Endometrial microvascular endothelial cells (primary cell): Measurements from ENCODE around the gene SPECC1. TPM values are rescaled to one million over a fixed set of nuclear protein-coding genes. Genes with fewer than 3 reads are reported as not detected.
"Not testable (repeated sequence)": the region's sequence is repeated elsewhere in the genome, so short reads cannot be mapped to it uniquely, and the experiment has no call there.

ENCODE experiments used
- in situ Hi-C: cut with HindIII; loops from 2 replicates; pipeline ENCODE4 v1.10.0; 2017; ENCODE audit warnings: low sequenced_read_pairs, low pct_unique_long_range_greater_than_20kb; ENCODE audit errors: inconsistent ontology term
- total RNA-seq: library from RNA; depleted of rRNA; stranded (reverse); fragments of >200 nt; gene quantifications from one replicate; pipeline ENCODE4 v1.2.3, GENCODE V29; 2015; ENCODE audit errors: inconsistent ontology term

SPECC1 gene
- total RNA-seq, 1 donor from 2014 or later, result 15.1 TPM

DNA sequence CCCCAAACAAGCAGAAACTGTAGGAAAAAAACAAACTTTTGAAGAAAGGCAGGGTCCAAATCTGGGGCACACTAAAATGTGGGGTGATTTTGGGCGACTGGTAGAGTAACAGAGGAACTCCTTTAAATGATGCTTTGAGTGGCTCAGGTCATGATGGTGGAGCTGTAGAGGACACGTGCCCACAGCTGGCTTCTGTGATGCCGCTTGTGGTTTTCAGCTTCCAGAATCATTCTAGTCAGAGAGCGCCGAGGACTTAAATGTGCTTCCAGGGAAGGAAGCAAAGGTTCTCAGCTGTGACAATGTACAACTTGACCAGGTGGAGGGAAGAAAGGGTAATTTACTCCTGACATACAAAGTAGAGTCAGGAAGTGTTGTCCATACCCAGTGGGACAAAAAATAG, 295.8 kb downstream of the SPECC1 start:
- in situ Hi-C loops, result no loop called here

DNA sequence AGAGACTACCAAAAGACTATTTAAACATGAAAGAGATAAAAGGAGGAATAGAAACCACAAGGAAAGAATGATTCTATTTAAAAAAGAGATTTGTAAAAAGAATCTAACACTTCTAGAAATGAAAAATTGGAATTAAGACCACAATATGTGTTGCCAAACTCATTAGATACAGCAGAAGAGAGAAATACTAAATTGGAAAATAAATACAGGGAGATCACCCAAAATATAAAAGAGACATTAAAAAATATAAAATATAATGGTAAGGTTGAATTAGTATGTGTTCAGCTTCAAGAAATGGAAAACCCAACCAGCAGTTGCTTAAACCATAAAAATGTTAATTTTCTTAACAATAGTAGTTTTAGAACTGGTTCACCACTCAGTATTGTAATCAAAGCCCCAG, 297.8 kb downstream of the SPECC1 start:
- in situ Hi-C loops, result no loop called here

DNA sequence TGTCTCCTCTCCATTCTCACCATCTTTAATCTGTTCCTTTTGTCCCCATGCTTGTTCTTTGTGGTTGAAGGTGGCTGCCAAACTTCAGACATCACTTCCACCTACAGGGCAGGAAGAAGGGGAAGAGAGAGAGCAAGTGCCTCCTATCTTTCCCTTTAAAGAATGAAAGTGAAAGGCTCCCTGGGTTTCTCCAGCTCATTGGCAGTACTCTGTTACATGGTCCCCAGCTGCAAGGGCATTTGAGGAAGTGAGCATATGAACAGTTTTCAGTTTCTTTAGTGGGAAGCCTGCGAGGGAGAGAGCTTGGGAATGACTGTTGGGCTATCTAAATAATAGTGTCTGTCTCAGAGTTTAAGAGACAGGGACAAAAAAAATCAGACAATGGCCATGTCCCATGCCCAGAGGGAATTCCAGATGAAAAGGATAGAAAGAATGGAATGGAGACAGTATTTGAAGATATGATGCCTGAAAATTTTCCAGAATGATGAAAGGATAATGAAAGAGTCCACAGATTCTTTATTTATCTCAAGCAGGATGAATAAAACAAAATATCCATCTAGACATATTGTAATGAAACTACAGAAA, 298.3 kb downstream of the SPECC1 start:
- in situ Hi-C loops, result no loop called here

DNA sequence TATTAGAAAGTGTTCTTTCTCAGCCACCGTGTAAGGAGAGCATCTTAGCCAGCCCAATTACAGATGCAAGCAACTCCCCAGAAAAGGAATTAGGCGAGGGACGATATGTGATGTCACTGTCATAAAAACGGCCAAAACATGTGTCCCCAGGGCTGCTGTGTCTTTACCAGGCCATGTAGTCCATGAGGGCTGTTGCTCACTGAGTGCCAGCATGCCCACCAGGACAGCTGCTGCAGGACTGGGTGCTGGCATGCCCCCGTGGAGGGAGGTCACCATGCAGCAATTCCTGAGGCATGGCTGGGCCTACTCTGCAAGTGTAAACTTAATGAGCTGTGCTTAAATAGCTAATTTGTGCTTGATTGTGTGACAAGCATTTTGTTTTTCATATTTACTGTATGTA, 301.3 kb downstream of the SPECC1 start:
- in situ Hi-C loops, result no loop called here

DNA sequence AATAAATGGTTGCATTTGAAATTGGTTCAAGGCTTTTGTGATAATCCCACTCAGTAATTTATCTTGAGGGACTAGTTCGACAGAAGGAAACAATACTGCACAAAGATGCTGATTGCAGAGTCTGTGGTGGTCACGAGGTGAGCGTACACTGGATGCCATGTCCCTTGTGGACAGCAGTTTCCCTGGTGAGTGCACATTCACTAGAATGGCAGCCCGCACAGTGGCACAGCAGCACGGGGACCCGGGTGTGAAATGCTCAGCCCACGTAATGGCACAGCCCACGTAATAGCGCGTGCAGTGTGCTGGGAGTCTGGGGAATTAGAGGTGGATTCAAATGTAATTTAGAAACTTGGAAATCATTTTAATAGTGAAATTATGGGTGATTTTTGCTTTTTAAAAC, 304.1 kb downstream of the SPECC1 start:
- in situ Hi-C loops, result no loop called here

DNA sequence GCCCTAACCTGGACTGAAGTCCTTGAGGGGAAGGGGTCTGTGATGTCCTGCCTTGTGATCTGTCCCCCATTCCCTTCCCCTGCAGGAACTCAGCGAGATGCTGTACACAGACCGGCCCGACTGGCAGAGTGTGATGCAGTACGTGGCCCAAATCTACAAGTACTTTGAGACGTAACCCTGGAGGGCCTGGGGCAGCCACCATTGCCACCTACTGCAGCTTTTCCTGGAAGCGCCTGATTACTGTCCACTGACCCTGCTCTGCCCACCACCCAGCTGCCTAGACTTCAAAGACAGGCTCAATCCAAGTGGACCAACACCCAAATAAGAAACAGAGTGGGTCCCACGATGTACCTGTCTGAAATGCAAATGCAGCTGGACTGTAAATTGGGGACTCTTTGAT, 304.7 kb downstream of the SPECC1 start:
- in situ Hi-C loops, result no loop called here

DNA sequence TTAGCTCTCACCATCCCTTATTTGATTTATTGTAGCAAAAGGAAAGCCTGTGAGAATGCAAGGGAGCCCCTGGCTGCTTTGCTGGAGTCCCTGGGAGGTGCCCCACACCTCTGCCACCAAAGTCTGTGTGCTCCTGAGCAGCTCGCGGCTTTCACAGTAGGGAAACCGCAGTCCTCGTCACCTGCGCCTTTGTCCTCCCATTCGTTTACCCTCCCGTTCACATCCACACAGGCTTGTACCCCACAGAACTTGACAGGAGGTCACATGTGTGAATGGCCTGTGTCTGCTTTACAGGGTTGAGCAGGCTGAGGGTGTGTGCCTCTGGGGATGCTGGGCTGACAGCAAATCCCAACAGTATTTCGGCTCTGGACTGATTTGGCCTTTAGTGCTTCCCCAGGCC, 305.7 kb downstream of the SPECC1 start:
- in situ Hi-C loops, result no loop called here

DNA sequence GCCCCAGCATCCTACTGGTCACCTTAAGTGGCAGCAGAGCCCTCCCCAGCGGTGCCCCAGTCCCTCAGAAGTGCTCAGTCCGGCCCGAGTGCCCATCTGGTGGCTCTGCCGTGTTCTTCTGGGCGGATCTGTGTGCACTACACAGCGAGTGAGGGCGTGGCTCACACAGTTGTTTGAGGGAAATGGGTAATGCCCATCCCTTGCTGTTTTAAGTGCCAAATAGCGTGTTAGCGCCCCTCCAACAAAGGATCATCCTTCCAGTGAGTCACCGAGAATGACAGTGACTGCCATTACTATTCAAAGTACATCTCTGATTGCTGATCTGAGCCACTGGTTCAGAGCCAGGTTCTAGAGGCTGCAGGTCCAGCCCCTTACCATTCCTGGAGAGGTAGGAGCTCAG, 306.2 kb downstream of the SPECC1 start:
- in situ Hi-C loops, result no loop called here

DNA sequence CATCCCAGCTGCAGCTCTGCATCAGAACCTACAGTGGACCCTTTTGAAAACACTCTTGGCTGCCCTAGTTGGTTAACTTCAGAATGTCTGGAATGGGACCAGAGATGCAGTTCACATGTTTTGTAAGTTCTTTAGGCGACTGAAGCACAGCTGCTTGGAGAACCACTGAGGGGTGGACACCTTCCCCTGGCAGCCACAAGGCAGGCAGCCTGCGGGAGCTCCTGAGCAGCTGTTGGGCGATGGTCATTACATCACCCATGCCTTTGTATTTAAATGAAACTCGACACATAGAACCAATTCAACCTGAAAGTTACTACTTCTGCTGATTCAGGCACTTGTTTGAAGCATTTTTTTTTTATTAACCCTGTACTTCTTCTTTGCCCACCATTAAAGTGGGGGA, 306.7 kb downstream of the SPECC1 start:
- in situ Hi-C loops, result no loop called here

DNA sequence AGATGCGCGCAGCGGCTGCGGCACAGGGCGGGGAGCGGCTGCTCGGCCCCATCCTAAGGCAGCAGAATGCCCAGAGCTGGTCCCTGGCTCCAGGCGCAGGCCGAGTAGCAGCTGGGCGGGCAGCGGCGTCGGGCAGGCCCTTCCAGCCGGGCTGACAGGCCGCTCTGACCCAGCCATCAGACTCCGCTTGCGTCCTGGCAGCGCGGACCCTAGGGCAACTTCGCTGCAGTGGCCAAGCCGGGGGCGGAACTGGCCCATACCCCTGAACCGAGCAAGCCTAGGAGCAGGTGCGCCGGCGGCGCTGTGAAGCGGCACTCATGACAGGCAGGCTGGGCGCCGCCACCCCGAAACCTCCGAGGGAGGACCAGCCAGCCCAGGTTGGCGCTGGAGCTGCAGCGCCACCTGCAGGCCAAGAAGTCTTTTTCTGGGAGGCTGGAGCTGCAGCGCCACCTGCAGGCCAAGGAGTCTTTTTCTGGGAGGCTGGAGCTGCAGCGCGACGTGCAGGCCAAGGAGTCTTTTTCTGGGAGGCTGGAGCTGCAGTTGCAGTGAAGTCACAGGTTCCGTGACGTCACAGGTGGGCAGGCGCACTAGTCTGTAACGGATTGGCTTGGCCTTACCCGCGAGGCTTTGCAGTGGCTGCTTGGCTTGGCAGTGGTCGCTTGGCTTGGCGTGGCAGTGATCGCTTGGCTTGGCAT, 311.5 kb downstream of the SPECC1 start:
- in situ Hi-C loops, result not testable (repeated sequence)

DNA sequence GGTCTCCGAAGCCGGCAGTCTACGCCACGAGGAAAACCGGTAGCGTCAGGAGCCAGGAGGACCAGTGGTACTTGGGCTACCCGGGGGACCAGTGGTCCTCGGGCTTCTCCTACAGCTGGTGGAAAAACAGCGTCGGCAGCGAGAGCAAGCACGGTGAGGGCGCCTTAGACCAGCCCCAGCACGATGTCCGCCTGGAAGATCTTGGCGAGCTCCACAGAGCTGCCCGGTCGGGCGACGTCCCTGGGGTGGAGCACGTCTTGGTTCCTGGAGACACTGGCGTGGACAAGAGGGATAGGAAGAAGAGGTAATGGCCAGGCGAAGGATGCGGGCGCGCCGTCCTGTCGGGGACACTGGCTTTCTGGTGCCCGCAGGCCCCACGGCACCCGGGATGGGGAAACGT, 312.2 kb downstream of the SPECC1 start:
- in situ Hi-C loops, result not testable (repeated sequence)

DNA sequence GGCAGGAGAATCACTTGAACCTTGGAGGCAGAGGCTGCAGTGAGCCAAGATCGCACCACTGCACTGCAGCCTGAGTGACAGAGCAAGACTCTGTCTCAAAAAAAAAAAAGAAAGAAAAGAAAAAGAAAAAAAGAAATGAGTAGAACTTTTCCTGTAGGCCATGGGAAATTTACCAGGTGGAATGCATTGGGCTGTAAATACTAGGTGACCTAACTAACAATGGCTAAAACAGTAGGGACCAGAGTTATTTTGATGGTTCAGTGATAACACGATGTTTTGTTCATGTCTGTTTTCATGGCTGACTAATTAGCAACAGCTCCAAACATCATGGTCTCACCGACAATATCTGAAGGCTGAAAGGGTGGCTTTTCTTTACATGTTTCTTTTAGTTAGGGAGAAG, 318.6 kb downstream of the SPECC1 start:
- in situ Hi-C loops, result not testable (repeated sequence)

DNA sequence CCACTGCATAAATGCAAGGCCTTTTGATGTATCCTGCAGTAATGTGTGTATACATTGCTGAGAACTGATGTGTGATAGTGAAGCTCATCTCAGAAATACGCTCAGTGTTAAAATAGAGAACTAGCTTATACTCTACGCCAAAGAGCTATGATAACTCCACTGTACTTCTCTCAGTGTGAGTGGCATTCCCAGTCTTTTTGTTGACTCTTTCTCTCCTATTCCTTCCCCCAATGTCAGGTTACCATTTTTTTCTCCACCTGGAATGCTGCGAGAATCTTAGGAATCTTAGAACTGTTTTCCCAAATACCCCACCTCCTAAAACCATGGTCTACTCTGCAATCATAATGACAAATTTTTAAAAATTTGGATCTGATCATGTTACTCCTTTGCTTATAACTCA, 342.2 kb downstream of the SPECC1 start:
- in situ Hi-C loops, result not testable (repeated sequence)

DNA sequence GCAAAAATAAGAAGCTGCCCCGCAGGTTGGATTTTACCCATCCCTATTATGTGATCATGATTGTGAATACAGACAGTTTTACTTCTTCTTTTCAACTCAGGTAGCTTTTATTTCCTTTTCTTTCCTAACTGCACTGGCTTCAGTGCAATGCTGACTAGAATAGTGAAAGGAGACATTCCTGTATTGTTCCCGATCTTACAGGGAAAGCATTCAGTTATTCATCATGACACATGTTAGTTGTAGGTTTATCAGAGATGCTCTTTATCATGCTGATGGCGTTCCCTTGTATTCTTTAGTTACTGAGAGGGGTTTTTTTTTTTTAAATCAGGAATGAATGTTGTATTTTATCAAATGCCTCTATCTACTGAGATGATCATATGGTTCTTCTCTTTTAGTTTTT, 343.4 kb downstream of the SPECC1 start:
- in situ Hi-C loops, result not testable (repeated sequence)

DNA sequence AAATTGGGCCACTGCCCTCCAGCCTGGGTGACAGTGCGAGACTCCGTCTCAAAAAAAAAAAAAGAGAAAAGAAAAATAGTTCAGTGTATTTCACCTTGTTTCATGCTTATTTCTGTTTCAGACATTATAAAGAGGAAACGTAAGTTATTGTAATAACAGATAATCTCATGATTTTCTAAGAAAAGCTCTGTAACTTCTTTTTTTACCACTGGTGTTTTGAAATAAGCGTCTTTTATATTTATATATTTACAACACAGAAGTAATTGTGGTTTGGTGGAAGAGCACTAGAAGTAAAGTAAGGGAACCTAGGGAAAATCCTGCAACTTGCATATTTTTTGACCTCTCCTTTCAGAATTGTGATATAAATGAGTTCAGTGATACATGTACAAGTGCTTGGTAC, 354.7 kb downstream of the SPECC1 start:
- in situ Hi-C loops, result not testable (repeated sequence)

Other genes with a start within 250 kb of the SPECC1 start
- gene ULK2, start 141.4 kb upstream of the SPECC1 start, total RNA-seq, result 9.1 TPM
- gene AKAP10, start 31.5 kb upstream of the SPECC1 start, total RNA-seq, result 18.8 TPM